Activated naive CD8-positive, alpha-beta T cell (primary cell): ENCODE measurements around the gene PREX1.
A peak's percentile ranks its signal among the peaks of the same experiment; 100 is the strongest.

Source experiments
- H3K27ac Mint-ChIP-seq: one replicate; pipeline ENCODE4 v1.8.0; 2021; ENCODE audit warnings: mixed read lengths
- H3K27me3 Mint-ChIP-seq: one replicate; pipeline ENCODE4 v1.8.0; 2021; ENCODE audit warnings: mixed read lengths
- H3K36me3 Mint-ChIP-seq: one replicate; pipeline ENCODE4 v1.8.0; 2021; ENCODE audit warnings: mixed read lengths
- H3K4me1 Mint-ChIP-seq: one replicate; pipeline ENCODE4 v1.8.0; 2021; ENCODE audit warnings: low read depth, mixed read lengths
- H3K4me3 Mint-ChIP-seq: one replicate; pipeline ENCODE4 v1.8.0; 2021; ENCODE audit warnings: mild to moderate bottlenecking, mixed read lengths
- H3K9me3 Mint-ChIP-seq: one replicate; pipeline ENCODE4 v1.8.0; 2021; ENCODE audit warnings: low read depth, mixed read lengths

Gene PREX1

GRCh38 chr20:48695255-48695654, 132.5 kb downstream of the PREX1 start:
- H3K4me3 Mint-ChIP-seq, result no peak overlapping the region
- H3K36me3 Mint-ChIP-seq, result peaks cover 16% of the 10 kb centered on the region
- H3K27ac Mint-ChIP-seq, result peak overlapping the region; percentile 70
- no peaks in the 10 kb centered on the region for H3K9me3 Mint-ChIP-seq
- H3K4me1 Mint-ChIP-seq, result peaks cover 12% of the 10 kb centered on the region
- H3K27me3 Mint-ChIP-seq, result no peaks in the 10 kb centered on the region

DNA sequence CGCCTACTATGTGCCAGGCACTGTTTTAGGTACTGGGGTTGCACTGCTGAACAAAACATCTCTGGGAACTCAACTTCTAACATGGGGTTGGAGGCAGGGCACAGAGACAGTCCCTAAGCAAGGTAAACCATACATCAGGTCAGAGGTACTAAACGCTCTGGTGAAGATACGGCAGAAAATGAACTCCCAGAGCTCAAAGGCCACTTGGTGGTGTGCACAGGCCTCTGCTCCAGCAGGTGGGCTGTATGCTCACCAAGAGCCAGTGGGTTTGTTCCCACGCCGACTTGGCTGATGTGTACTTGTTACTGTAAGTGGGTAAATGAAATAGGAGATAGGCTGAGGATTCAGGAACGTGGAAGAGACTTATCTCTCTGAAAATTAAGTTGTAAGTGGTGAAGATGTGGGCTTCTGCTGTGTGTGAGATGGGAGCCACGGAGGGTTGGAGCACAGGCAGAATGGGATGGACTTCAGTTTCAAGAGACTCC, 133.4 kb downstream of the PREX1 start:
- Mint-ChIP-seq H3K36me3 (peaks cover 14% of the 10 kb centered on the region), H3K27me3 (no peaks in the 10 kb centered on the region), H3K9me3 (no peaks in the 10 kb centered on the region), H3K4me3 (no peak overlapping the region), H3K4me1 (peaks cover 9% of the 10 kb centered on the region), H3K27ac (peak overlapping the region; percentile 24)

DNA sequence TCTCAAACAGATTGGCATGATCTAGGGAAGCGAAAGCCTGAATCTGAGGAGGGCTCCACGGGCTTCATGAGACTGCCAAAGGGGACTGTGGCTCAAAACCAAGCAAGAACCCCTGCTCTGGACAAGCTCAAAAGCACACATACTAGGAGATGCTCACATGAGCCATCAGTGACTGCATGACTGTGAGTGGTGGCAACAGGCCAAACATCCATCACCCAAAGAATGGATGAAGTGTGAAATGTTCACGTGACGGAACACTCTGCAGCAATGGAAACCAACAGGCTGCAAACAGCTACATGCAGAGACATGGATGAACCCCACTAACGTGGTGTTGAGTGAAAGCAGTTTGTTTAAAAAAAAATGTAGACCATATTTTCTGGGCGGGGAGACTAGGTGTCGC, 136.3 kb downstream of the PREX1 start:
- H3K4me1 Mint-ChIP-seq, result peaks cover 3% of the 10 kb centered on the region
- H3K4me3 Mint-ChIP-seq, result no peak overlapping the region
- H3K36me3 Mint-ChIP-seq, result peaks cover 13% of the 10 kb centered on the region
- no peaks in the 10 kb centered on the region for H3K27me3 Mint-ChIP-seq
- no peak overlapping the region for H3K27ac Mint-ChIP-seq
- H3K9me3 Mint-ChIP-seq, result no peaks in the 10 kb centered on the region

DNA sequence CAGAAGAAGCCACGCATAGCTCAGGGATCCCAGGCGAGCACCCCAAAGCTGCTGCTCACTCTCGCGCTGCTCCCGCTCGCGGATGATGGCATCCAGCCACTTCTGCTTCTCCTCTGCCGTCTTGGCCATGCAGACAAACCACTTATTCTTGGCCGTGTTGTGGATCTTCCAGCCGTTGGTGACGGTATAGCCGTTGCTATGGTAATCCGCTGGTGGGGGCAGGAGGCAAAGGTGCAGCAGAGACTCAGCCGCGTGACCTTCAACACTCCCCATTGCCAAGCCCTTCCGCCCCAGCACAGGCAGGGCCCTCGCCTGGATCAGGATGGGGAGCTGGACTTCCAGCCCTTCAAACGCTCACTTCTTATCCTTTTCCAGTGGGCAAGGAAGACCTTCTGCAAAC, 136.9 kb downstream of the PREX1 start:
- Mint-ChIP-seq H3K27me3 (no peaks in the 10 kb centered on the region), H3K27ac (no peak overlapping the region), H3K36me3 (peaks cover 10% of the 10 kb centered on the region), H3K4me3 (no peak overlapping the region), H3K4me1 (peaks cover 3% of the 10 kb centered on the region), H3K9me3 (no peaks in the 10 kb centered on the region)

- Mint-ChIP-seq H3K4me1 (peaks cover 3% of the 10 kb centered on the region), H3K27ac (peak overlapping the region; percentile 17), H3K27me3 (no peaks in the 10 kb centered on the region), H3K4me3 (no peak overlapping the region), H3K36me3 (peaks cover 10% of the 10 kb centered on the region), H3K9me3 (no peaks in the 10 kb centered on the region)
Observed at GRCh38 chr20:48689874-48690571, 137.8 kb downstream of the PREX1 start.

DNA sequence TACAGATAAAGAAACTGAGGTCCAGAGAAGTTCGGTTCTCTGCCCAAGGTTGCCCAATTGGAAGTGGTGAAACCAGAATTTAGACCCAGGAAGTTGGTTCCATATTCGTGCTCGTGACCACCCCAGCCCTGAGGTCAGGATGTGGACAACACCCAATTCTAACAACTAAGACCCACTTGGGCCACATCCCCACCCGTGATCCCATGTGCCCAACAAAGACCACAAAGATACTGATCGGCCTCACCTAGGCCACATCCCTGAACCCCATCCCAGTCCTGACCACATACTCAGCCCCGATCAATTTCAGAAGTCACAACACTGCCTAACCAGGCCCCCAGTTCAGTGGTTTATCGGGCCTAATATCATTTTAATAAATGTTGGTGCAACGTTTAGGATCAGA, 138.4 kb downstream of the PREX1 start:
- Mint-ChIP-seq H3K9me3 (no peaks in the 10 kb centered on the region), H3K4me3 (no peak overlapping the region), H3K36me3 (peaks cover 6% of the 10 kb centered on the region), H3K27me3 (no peaks in the 10 kb centered on the region), H3K4me1 (peaks cover 3% of the 10 kb centered on the region), H3K27ac (peak overlapping the region; percentile 58)

GRCh38 chr20:48688579-48688978, 139.2 kb downstream of the PREX1 start:
- Mint-ChIP-seq H3K36me3 (peaks cover 6% of the 10 kb centered on the region), H3K9me3 (no peaks in the 10 kb centered on the region), H3K4me3 (no peak overlapping the region), H3K27ac (no peak overlapping the region), H3K4me1 (peaks cover 3% of the 10 kb centered on the region), H3K27me3 (no peaks in the 10 kb centered on the region)

DNA sequence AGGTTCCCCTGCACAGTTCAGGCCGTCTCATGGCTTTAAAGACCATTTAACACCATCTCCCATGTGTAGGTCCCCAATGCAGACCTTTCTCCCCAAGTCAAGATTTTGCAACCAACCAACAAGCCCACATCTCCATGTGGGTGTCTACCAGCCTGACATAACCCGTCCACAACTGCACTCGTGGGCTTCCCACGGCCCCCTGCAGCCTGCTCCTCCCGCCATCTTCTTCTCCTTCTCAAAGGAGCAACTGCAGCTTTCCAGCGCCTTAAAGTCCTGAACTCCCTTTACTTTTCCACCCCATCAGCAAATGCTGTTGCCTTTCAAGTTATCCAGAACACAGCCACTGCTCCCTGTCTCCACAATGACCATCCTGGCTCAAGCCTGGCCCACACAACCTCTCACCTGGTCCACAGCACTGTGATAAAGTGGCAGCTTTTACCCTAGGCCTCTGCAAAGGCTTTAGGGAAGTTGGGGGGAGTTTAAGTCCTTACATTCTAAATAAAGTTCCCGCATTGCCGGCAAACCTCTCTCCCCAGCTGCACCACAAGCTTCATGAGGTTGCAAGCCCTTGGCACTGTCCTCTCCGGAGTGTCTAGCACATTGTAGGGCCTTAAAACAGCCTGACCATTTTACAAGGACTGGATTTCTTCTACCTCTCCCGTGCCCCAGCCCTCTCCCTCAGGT, 140.5 kb downstream of the PREX1 start:
- Mint-ChIP-seq H3K4me1 (peaks cover 3% of the 10 kb centered on the region), H3K27me3 (no peaks in the 10 kb centered on the region), H3K4me3 (no peak overlapping the region), H3K36me3 (peaks cover 6% of the 10 kb centered on the region), H3K9me3 (no peaks in the 10 kb centered on the region), H3K27ac (peak overlapping the region; percentile 28)

- H3K27ac Mint-ChIP-seq, result peak overlapping the region; percentile 28
- no peaks in the 10 kb centered on the region for H3K9me3 Mint-ChIP-seq
- no peaks in the 10 kb centered on the region for H3K27me3 Mint-ChIP-seq
- peaks cover 3% of the 10 kb centered on the region for H3K4me1 Mint-ChIP-seq
- no peak overlapping the region for H3K4me3 Mint-ChIP-seq
- H3K36me3 Mint-ChIP-seq, result peaks cover 6% of the 10 kb centered on the region
Observed at GRCh38 chr20:48686238-48687116, 141.3 kb downstream of the PREX1 start.

GRCh38 chr20:48685300-48685699, 142.5 kb downstream of the PREX1 start:
- Mint-ChIP-seq H3K9me3 (no peaks in the 10 kb centered on the region), H3K27ac (no peak overlapping the region), H3K4me1 (peaks cover 3% of the 10 kb centered on the region), H3K36me3 (peaks cover 6% of the 10 kb centered on the region), H3K4me3 (no peak overlapping the region), H3K27me3 (no peaks in the 10 kb centered on the region)

DNA sequence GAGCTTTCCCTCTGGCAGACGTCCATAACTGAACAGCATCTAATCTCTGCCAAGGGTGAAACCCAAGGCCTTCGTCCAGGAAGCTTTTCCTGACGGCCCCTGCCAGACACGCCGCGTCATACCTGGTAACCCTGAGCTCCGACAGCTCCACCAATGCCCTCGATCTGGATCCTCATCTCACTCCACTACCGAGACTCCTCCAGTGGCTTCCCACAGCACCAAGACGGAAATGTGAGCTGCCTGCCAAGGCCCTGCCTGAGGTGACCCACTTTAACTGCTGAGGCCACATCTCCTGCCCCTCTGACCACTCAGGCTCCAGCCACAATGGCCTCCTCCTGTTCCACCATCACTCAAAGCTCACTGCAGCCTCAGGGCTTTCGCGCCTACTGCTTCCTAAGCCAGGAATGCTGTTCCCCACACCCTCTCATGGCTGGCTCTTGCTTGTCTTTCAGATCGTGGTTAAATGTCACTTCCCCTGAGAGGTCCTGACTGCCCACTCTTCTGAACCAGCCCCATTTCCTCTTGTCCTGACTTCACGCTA, 143.2 kb downstream of the PREX1 start:
- H3K27me3 Mint-ChIP-seq, result no peaks in the 10 kb centered on the region
- peaks cover 6% of the 10 kb centered on the region for H3K36me3 Mint-ChIP-seq
- H3K9me3 Mint-ChIP-seq, result no peaks in the 10 kb centered on the region
- peak overlapping the region; percentile 55 for H3K27ac Mint-ChIP-seq
- no peaks in the 10 kb centered on the region for H3K4me1 Mint-ChIP-seq
- H3K4me3 Mint-ChIP-seq, result no peak overlapping the region

DNA sequence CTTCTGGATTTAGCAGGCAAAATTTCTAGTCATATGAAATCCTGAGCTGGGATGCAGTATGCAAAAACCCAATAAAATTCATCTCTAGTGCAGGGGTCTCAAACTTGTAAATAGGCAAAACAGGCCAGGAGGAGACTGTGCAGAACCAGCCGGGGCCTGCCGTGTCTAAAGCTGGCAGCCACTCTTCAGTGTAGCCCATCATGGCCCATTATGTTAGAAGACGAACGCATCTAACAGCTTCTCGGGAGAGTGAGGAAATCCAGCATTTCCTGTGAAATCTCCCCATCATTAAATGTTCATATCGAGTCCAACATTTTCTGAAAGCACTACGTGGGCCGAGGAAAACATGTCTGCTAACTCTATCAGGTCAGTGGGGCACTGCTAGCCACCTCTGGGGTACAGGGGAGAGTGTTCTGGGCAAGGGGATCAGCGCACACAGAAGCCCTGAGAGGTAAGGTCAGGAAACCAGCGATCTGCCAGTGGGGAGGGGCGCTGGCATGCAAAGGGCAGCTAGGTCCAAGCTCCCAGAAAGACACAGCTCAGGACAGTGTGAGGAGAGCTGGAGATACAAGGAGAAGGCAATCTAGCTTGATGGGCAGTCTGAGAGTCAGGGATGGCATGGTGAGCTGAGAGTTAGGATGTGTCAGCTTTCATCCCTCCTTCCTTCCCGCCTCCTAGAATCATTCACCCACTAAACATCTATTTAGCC, 144.2 kb downstream of the PREX1 start:
- no peak overlapping the region for H3K27ac Mint-ChIP-seq
- no peaks in the 10 kb centered on the region for H3K9me3 Mint-ChIP-seq
- no peak overlapping the region for H3K4me3 Mint-ChIP-seq
- peaks cover 9% of the 10 kb centered on the region for H3K36me3 Mint-ChIP-seq
- no peaks in the 10 kb centered on the region for H3K27me3 Mint-ChIP-seq
- no peaks in the 10 kb centered on the region for H3K4me1 Mint-ChIP-seq

- peaks cover 7% of the 10 kb centered on the region for H3K36me3 Mint-ChIP-seq
- H3K27me3 Mint-ChIP-seq, result no peaks in the 10 kb centered on the region
- no peaks in the 10 kb centered on the region for H3K9me3 Mint-ChIP-seq
- no peak overlapping the region for H3K4me3 Mint-ChIP-seq
- no peak overlapping the region for H3K27ac Mint-ChIP-seq
- no peaks in the 10 kb centered on the region for H3K4me1 Mint-ChIP-seq
Observed at GRCh38 chr20:48682529-48683363, 145.1 kb downstream of the PREX1 start.
